GM13976 (cell line): ENCODE data around the gene NR3C2.

Source experiments
- DNase-seq: peaks from one replicate; pipeline ENCODE4 v3.0.0; 2012; ENCODE audit warnings: low spot score
- in situ Hi-C: fragments of 300-500 bp; cut with MboI; formaldehyde crosslinking; loops from one replicate; pipeline ENCODE4 v1.12.0; 2022; ENCODE audit warnings: low sequenced_read_pairs, mixed read lengths, inconsistent platforms; ENCODE audit not compliant: unreplicated experiment
- TF ChIP-seq, protein P1 (sequence below): IDR thresholded peaks from 2 replicates; pipeline ENCODE4 v1.5.1; 2012; ENCODE audit warnings: borderline replicate concordance, mild to moderate bottlenecking; ENCODE audit not compliant: insufficient read depth; ENCODE audit errors: extremely low read depth, missing control alignments, control extremely low read depth

Gene NR3C2

DNA sequence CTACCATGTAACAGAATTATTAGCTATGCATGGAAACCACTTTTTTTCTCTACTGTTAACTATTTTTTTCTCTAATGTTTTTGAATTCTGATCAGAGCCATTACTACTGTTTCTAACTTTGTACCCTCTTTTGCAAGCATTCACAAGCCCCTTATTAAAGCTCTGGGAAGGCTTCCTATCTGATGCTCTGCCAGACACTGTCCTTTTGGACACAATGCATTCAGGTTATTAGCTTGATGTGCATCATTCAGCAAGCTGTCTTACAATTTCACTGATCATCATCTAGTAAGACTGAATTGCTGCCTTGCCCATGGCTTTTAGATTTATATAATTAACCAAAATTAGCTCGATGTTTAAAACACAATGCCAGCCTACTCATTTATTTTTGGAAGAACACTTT is 155.1 kb downstream of the NR3C2 start:
- DNase-seq = no peak
- TF ChIP-seq, protein P1, sequence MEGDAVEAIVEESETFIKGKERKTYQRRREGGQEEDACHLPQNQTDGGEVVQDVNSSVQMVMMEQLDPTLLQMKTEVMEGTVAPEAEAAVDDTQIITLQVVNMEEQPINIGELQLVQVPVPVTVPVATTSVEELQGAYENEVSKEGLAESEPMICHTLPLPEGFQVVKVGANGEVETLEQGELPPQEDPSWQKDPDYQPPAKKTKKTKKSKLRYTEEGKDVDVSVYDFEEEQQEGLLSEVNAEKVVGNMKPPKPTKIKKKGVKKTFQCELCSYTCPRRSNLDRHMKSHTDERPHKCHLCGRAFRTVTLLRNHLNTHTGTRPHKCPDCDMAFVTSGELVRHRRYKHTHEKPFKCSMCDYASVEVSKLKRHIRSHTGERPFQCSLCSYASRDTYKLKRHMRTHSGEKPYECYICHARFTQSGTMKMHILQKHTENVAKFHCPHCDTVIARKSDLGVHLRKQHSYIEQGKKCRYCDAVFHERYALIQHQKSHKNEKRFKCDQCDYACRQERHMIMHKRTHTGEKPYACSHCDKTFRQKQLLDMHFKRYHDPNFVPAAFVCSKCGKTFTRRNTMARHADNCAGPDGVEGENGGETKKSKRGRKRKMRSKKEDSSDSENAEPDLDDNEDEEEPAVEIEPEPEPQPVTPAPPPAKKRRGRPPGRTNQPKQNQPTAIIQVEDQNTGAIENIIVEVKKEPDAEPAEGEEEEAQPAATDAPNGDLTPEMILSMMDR = no peak
- in situ Hi-C loops = no loop called here

DNA sequence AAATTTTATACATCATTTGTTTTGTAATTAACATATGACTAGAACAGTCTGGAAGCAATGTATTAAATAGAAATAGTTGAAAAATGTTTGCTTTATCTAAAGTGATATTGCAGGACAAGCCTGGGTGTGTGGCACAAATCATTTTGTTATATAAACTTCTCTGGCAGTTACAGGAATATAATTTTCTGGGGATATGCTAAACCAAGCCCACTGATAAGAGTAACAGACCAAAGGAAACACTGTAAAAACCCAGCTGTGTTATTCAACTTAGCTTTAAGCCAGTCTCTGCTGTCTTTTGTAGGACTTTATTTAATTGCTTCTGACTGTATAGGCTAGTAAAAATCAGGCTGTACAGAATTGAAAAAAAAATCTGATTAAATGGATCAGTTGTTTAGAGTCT is 156.2 kb downstream of the NR3C2 start:
- DNase-seq = no peak
- in situ Hi-C loops = no loop called here
- TF ChIP-seq, protein P1 = no peak

DNA sequence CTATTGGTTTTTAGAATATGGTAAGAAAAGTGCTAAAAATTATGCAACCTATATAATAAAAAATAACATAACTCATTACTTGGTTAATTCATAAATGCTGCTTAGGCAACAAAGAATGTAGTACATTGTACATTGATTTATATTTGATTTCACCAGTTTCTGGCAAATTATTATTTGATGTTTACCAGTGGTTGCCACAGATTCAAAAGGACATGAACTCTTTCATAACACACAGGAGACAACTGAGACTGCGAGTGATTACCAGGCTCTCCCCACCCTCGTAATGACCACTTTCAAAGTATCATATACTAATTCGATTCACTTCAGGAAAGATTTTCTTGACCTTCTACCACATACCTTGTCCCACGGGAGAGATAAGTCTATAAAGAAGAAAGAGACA is 158.5 kb downstream of the NR3C2 start:
- in situ Hi-C loops = no loop called here
- TF ChIP-seq, protein P1 = no peak
- DNase-seq = no peak

DNA sequence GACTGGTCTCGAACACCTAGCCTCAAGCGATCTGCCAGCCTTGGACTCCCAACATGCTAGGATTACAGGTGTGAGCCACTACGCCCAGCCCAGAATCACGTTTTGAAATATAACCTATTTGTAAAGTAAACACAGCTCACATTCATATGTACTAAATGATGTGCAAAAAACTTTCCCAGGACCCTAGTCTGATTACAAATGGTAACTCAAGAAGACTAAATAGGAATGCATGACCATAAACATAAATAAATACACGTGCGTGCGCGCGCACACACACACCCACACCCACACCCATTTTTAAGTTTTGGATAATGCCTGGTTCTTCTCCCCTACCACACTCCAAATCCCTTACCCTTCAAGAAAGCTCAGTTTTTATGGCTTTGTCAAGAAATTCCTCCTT is 163.9 kb downstream of the NR3C2 start:
- no peak for DNase-seq
- in situ Hi-C loops = no loop called here

DNA sequence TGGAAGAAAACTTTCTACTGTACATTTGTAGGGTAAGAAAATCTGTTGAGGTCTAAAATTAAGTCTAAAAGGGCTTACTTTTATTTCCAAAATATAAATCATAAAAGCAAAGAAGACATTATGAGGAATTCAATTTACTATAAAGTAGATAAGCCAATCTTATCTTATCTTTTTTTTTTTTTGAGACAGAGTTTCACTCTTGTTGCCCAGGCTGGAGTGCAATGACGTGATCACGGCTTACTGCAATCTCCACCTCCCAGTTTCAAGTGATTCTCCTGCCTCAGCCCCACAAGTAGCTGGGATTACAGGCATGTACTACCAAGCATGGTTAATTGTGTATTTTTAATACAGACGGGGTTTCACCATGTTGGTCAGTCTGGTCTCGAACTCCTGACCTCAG is 166.9 kb downstream of the NR3C2 start:
- TF ChIP-seq, protein P1 = no peak
- in situ Hi-C loops = no loop called here

More for the DNA sequence above, 163.9 kb downstream of the NR3C2 start:
- TF ChIP-seq, protein P1 = no peak

DNA sequence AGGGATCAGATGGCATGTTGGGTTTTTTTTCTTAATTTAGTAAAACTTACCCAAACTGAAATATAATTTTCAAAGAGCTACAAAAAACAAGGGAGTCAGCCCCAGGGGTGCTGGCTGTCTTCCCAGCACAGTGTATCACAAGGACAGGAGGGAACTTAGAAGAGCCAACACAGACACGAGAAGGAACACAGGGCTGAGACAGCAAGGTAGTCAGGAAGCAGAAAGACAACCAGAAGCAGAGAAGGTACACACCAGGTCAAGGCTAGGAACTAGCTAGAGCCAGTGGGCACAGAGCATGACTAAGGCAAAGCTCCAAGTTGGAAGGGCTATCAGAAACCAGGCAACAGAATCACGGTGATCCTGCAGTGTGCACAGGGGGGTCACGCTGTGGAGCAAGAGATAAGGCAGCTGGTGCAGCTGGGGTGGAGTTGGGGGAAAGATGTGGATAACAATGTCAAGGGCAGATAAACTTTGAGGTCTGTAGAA is 168.7 kb downstream of the NR3C2 start:
- no peak for DNase-seq
- TF ChIP-seq, protein P1 = no peak
- in situ Hi-C loops = no loop called here

More for the DNA sequence above, 166.9 kb downstream of the NR3C2 start:
- no peak for DNase-seq

DNA sequence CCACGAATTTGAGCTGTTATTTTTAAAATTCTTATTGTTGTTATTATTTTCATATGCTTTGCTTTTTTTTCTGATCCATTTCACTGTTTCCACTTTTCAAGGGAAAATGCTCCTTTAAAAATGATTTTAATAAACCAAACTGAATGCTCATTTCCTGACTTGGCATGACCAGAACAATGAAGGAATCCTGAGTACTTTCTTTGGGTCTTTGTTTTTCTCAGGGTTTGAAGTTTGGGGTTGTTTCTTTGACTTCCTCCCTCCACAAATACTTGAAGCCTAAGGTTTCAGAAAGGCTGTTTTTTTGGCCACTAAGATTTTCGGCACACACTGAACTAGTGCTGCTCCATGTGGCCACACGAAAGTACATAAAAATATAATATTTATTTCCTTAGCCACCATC is 171.0 kb downstream of the NR3C2 start:
- in situ Hi-C loops = no loop called here
- TF ChIP-seq, protein P1 = no peak
- no peak for DNase-seq
